Stimulated activated CD4-positive, alpha-beta T cell treated with anti-CD3 and anti-CD28 coated beads, TNF-alpha, amount 100 ng/mL, for 48 hours (primary cell): ENCODE measurements around the gene AMFR.
"Not testable (repeated sequence)": the region's sequence is repeated elsewhere in the genome, so short reads cannot be mapped to it uniquely, and the experiment has no call there.

ENCODE experiments used
- DNase-seq, 3 donors: peaks; one replicate each; pipeline ENCODE4 v3.0.0-alpha.2; 2020; ENCODE audit warnings: low read depth in 3 of 3

The AMFR gene

GRCh38 chr16:56423584-56424403 is 1.6 kb downstream of the AMFR start:
- no peak for DNase-seq

GRCh38 chr16:56422896-56423441 is 2.4 kb downstream of the AMFR start:
- DNase-seq: no peak

DNA sequence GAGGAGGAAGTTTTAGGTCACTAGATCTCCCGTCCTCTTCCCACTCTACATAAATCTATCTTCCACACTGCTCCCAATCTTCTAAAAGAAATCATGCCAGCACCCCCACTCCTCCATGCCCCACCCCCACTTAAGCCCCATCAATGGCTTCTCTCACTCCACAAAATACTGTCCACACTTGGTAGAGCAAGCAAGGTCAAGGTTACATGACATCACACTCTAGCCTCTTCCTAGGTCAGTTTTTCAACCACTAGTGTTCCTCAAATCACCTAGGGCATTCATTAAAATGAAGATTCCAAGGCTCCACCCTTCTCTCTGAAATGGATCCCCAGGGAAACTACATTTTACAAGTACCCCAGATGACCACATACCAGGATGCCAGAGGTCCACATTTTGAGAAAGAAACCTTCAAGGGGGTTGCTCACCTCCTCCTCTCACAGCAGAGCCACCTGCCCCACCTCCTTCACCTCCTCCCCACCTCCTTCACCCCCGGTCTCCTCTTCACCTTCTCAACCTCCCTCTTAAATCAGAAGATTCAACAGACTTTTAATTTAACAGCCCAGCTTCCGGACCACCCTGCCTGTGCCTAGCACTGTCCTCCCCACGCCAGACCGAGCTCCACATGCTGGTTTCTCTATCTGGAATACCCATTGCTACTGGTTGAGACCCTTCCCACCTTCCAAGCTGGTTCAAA is 3.2 kb downstream of the AMFR start:
- no peak for DNase-seq

GRCh38 chr16:56421313-56421712 is 4.0 kb downstream of the AMFR start:
- no peak for DNase-seq

GRCh38 chr16:56420613-56421012 is 4.7 kb downstream of the AMFR start:
- no peak for DNase-seq

DNA sequence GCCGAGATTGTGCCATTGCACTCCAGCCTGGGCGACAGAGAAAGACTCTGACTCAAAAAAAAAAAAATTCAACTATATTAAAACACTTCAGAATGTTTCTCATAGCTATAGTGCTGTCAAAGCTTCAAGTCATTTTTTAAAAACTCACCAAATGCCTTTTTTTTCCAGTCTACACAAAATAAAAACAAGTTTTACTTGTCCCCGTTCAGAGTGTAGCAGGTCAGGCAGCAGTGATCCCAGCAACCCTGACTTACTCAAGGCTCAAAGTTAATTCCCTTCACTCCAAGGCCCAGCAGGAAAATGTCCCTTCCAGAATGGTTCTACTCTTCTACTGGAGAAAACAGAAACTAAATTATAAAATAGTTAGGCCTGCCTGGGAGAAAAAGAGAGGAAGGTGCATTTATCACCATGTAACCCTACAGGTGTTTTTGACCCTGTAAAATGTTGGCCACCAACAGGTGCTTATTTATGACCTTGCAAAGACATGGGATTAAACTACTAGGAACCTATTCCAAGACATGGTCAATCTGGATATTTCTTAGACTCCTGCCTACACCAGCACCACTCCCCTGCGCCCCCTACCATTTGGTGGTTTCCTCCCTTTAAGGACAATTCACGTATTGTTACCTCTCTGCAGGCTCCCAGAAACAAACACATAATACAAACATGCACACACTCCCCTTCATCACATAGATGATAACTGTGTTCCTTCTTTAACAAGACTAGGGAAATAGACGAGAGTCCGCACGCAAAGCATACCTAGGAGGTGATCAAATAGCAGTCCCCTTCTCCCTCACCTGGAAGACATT is 5.4 kb downstream of the AMFR start:
- DNase-seq: no peak

DNA sequence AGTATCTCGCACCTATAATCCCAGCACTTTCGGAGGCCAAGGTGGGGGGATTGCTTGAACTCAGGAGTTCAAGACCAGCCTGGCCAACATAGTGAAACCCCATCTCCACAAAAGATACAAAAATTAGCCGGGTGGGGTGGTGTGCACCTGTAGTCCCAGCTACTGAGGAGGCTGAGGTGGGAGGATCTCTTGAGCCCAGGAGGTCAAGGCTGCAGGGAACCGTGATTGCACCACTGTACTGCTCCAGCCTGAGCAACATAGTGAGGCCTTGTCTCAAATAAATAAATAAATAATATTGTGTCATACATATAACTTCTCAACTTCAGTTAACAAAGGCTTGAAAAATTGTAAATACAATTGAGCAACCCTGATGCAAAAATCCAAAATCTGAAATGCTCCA is 8.2 kb downstream of the AMFR start:
- DNase-seq: no peak

DNA sequence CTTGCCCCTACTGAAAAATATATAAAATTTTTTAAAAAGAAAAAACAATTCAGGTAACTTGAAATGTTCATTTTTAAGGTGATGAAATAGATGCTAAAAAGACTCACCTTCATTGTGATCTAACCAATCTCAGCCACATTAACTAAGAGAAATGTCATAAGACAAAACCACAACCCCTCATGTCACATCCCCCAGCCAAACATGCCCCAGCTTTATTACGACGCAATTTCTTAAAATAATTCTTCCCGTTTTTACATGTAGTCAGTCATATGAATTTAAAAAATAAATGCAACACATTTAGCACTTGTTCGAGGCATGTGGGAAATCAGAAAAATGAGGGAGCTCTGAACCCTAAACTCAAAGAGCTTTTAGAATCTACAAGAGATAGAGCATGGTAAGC is 9.5 kb downstream of the AMFR start:
- no peak for DNase-seq

- no peak for DNase-seq
Measured at GRCh38 chr16:56414366-56414765, 11.0 kb downstream of the AMFR start.

DNA sequence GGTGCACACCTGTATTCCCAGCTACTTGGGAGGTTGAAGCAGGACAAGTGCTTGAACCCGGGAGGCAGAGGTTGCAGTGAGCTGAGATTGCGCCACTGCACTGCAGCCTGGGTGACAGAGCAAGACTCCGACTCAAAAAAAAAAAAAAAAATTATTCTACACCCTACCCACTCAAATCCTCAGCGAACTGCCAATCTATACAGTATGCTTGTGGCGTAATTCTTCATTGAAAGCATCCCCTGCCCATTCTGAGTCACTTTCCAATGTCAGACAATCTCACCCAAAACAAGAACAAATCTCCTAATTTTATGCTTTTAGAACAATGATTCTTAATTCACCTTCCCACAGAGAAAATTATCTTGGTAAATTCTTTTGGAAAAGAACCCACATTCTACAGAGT is 12.0 kb downstream of the AMFR start:
- no peak for DNase-seq

GRCh38 chr16:56411624-56412023 is 13.7 kb downstream of the AMFR start:
- no peak for DNase-seq

DNA sequence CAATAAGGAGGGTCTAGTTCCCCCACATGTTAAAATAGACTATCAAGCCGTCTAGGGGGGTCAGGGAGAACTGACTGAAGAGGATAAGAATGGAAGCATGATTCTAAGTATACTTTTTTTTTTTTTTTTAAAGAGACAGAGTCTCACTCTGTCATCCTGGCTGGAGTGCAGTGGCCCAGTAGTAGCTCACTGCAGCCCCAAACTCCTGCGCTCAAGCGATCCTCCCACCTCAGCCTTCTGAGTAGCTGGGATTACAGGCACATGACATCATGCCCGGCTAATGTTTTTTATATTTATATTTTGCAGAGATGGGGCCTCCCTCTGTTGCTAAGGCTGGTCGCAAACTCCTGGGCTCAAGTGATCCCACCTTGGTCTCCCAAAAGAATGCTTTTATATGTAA is 14.2 kb downstream of the AMFR start:
- DNase-seq: no peak

DNA sequence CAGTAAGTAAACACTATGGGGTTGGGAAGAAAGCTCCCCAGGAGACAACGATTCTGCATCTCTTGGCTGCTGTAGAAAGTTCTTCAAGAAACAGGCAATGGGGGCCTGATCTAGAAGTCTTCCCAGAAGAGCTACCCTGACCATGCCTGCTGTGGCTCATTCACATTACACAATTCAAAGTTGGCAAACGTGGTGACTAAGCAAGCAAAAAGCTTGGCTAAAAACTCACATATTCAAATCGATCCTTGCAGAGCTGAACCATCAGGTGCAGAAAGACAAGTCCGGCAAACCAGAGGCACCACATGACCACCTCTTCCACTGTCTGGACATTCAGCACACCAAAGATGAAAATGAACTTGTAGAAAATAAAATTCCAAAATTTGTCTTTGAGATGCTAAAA is 16.1 kb downstream of the AMFR start:
- DNase-seq: no peak

DNA sequence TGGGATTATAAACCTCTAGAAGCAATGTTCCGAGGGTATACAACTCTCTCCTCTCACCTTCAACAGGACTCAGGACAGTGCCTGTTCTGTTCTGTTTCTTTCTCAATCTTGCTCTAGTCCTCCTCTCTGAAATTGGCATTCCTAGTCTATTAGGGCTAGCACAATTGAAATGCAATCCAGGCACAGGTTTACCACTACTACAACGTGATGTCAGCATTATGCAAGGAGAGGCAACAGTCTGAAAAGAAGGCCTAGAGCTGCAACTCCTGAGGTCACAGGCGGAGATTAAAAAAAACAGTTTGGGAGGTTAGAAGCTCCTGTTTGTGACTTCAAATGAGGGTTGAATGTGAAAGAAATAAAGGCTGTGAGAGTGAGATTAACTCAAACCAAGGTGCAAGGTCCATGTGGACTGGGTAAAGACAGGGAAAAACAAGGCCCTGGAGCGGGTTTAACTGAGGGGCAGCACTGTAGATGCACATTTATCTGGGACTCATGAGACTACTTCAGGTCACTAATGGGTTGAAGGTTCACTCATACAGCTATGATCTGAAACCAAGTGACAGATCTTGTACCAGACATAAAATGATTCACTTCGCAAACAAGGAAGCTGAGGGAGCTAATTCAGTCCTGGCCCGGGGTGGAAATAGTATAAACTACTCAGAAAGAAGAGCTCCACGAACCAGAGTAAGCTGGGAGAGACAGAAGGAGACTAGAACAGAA is 16.8 kb downstream of the AMFR start:
- no peak for DNase-seq

GRCh38 chr16:56405977-56406672 is 19.2 kb downstream of the AMFR start:
- no peak for DNase-seq

DNA sequence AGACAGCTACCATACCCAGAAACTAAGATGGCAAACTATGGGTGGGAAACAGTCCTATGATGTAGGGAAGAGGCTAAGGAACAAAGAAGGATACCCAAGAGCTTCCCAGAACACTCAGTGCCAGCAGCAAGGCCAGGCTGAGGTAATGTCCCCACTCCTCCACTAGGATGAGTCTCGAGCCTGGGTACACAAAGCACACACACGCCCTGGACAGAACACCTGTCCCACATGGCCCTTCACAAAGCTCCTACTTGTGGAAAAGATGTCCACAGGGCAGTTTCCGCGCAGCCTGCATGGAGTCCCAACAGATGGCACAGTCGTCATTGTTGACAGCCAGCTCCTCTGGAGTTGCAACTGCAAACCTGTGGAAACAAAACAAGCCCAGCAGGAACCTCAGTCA is 23.9 kb downstream of the AMFR start:
- no peak for DNase-seq

- no peak for DNase-seq
Measured at GRCh38 chr16:56400458-56400857, 24.9 kb downstream of the AMFR start.

DNA sequence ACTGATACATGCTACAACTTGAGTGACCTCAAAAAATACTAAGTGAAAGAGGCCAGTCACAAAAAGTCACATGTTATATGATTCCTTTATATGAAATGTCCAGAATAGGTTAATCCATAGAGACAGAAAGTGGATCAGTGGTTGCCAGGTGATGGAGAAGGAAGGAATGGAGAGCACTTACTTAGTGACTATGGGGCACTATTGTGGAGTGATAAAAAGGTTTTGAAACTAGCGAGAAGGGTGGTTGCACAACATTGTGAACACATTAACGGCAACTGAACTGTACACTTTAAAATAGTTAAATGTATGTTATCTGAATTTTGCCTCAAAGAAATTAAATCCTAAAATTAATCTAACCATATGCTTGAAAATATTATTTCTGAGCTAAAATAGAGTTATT is 25.9 kb downstream of the AMFR start:
- DNase-seq: no peak

DNA sequence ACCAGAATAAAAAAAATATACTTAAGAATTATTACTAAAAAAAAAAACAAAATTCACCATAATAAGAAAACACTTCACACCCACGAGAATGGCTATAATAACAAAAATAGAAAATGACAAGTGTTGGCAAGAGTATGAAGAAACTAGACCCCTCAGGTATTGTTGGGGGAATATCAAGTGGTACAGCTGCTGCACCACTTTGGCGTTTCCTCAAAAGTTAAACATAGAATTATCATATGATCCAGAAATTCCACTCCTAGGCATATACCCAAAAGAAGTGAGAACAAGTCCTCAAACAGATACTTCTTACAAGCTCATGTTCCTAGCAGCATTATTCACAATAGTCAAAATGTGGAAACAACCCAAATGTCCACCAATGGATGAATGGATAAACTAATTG is 26.3 kb downstream of the AMFR start:
- no peak for DNase-seq

GRCh38 chr16:56396724-56397123 is 28.6 kb downstream of the AMFR start:
- not testable (repeated sequence) for DNase-seq

DNA sequence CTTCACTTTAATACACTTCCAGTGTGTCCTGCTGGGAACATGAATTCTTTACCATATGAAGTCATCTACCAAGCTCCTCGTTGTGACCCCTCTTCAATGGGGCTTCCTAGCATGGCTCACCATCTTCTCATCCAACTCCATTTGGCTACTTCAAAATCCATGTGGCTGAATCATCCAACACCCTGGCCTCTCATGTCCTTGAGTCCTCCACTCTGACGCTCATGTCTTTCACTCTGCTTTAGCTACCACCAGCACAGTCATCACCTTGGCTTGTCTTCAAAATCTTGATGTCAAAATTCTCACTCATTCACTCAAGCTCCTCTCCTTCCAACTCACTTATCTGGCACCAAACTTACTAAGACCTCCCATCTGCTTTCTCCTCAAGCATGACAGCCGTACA is 35.8 kb downstream of the AMFR start:
- DNase-seq: no peak
